GM12892 (cell line): ENCODE results near the gene ZBTB40. TPM values are rescaled to one million over a fixed set of nuclear protein-coding genes. Genes with fewer than 3 reads are reported as not detected.

ENCODE experiments used
- DNase-seq: peaks from one replicate; pipeline ENCODE4 v3.0.0; 2011; ENCODE audit not compliant: insufficient read length
- FAIRE-seq: peaks from 2 replicates; lab custom pipeline; 2011; peaks lifted over from hg19 to GRCh38; lab: Jason Lieb, UNC
- POLR2A ChIP-seq: IDR thresholded peaks from 2 replicates; pipeline ENCODE4 v1.6.1; 2011; ENCODE audit warnings: low read depth, low read length, control low read depth
- POLR2AphosphoS5 ChIP-seq: IDR thresholded peaks from 2 replicates; pipeline ENCODE4 v1.6.1; 2011; ENCODE audit warnings: low read depth, low read length, control low read depth
- TAF1 ChIP-seq: IDR thresholded peaks from 2 replicates; pipeline ENCODE4 v1.6.1; 2011; ENCODE audit warnings: low read depth, mild to moderate bottlenecking, control low read depth, low read length, borderline replicate concordance
- polyA plus RNA-seq: library from polyadenylated mRNA; unstranded; fragments of >200 nt; gene quantifications from one replicate; pipeline ENCODE4 v1.2.1, GENCODE V29; 2012; ENCODE audit warnings: missing spikeins, inconsistent platforms; ENCODE audit not compliant: missing spikeins

The ZBTB40 gene
- polyA plus RNA-seq, result 7.8 TPM

GRCh38 chr1:22451702-22452480 is at the start of gene ZBTB40:
ZBTB40 (plus strand) TSS chr1:22451851; CDS start chr1:22489949, 38,098 bp downstream.
- TF ChIP-seq TAF1 (peak; percentile 60; the same call in 1 of the 2 replicates), POLR2A (peak; percentile 63; the same call in 1 of the 2 replicates), POLR2AphosphoS5 (peak; percentile 42; the same call in 1 of the 2 replicates)
- FAIRE-seq, result peak; percentile 93
- DNase-seq, result peak; percentile 88

- no peak for DNase-seq
- TF ChIP-seq POLR2A (no peak), POLR2AphosphoS5 (no peak), TAF1 (no peak)
- FAIRE-seq, result no peak
Measured at GRCh38 chr1:22402356-22403053, 49.1 kb upstream of the ZBTB40 start.

GRCh38 chr1:22404486-22404885 is 47.2 kb upstream of the ZBTB40 start:
- DNase-seq (no peak), FAIRE-seq (no peak)
- TF ChIP-seq TAF1, result no peak
- no peak for TF ChIP-seq POLR2A
- TF ChIP-seq POLR2AphosphoS5, result no peak

- no peak for TF ChIP-seq TAF1
- TF ChIP-seq POLR2A, result no peak
- no peak for TF ChIP-seq POLR2AphosphoS5
- no peak for FAIRE-seq
- no peak for DNase-seq
Measured at GRCh38 chr1:22406722-22407495, 44.7 kb upstream of the ZBTB40 start.

- no peak for TF ChIP-seq TAF1
- no peak for TF ChIP-seq POLR2AphosphoS5
- TF ChIP-seq POLR2A, result no peak
- DNase-seq (no peak), FAIRE-seq (no peak)
Measured at GRCh38 chr1:22408230-22408629, 43.4 kb upstream of the ZBTB40 start.

GRCh38 chr1:22410401-22410800 is 41.2 kb upstream of the ZBTB40 start:
- no peak for DNase-seq
- TF ChIP-seq POLR2AphosphoS5 (no peak), TAF1 (no peak), POLR2A (no peak)
- no peak for FAIRE-seq

- FAIRE-seq, result no peak
Measured at GRCh38 chr1:22410928-22411495, 40.6 kb upstream of the ZBTB40 start.

GRCh38 chr1:22411589-22411988 is 40.1 kb upstream of the ZBTB40 start:
- TF ChIP-seq POLR2A, result no peak
- TF ChIP-seq TAF1, result no peak
- no peak for TF ChIP-seq POLR2AphosphoS5
- DNase-seq (no peak), FAIRE-seq (no peak)

More at GRCh38 chr1:22410928-22411495, 40.6 kb upstream of the ZBTB40 start:
- DNase-seq, result no peak
- no peak for TF ChIP-seq POLR2AphosphoS5

- FAIRE-seq (no peak), DNase-seq (no peak)
- no peak for TF ChIP-seq POLR2AphosphoS5
- TF ChIP-seq TAF1, result no peak
- no peak for TF ChIP-seq POLR2A
Measured at GRCh38 chr1:22412932-22413727, 38.5 kb upstream of the ZBTB40 start.

- FAIRE-seq, result no peak
- no peak for TF ChIP-seq POLR2A
- no peak for TF ChIP-seq TAF1
Measured at GRCh38 chr1:22413799-22414198, 37.9 kb upstream of the ZBTB40 start.

More at GRCh38 chr1:22413799-22414198, 37.9 kb upstream of the ZBTB40 start:
- DNase-seq, result no peak
